SK-N-SH (cell line): Measurements from ENCODE around the gene INPP5B. TPM values are rescaled to one million over a fixed set of nuclear protein-coding genes. Genes with fewer than 3 reads are reported as not detected.

Source experiments
- CTCF ChIA-PET: fragments of 300-600, 350-600 bp; formaldehyde crosslinking; extraction: SDS; loops from one replicate; lab custom pipeline; 2021; lab: Yijun Ruan, JAX
- POLR2A ChIA-PET: fragments of 350-600 bp; sonication (Branson Sonifier 250); formaldehyde crosslinking; extraction: SDS; loops from one replicate; lab custom pipeline; 2020; ENCODE audit warnings: antibody characterized with exemption, inconsistent platforms; lab: Yijun Ruan, JAX
- DNase-seq: peaks from one replicate; pipeline ENCODE4 v3.0.0; 2012
- H2AFZ ChIP-seq: fragments of 200-600 bp; sonication (generic); 2 replicates; pipeline ENCODE4 v1.8.1; 2016; ENCODE audit warnings: antibody characterized with exemption, mild to moderate bottlenecking, low read depth
- H3F3A ChIP-seq: fragments of 200-600 bp; sonication (generic); replicated peaks from 2 replicates; pipeline ENCODE3; 2016; ENCODE audit warnings: antibody characterized with exemption, mild to moderate bottlenecking; ENCODE audit not compliant: insufficient read depth
- H3K27ac ChIP-seq, 2 experiments: fragments of 200-500 bp in 1 of 2; fragments of 200-600 bp in 1 of 2; sonication (Bioruptor generic) in 1 of 2; sonication (generic), shearing (Covaris generic) in 1 of 2; 2 replicates each; pipeline versions ENCODE4 v1.5.1 to v1.6.1; 2014 to 2016; ENCODE audit warnings: low read depth in 2 of 2, inconsistent platforms in 1 of 2, low read length in 1 of 2, mild to moderate bottlenecking in 1 of 2, mixed read lengths in 1 of 2
- H3K27me3 ChIP-seq: fragments of 200-600 bp; sonication (generic), shearing (Covaris generic); 2 replicates; pipeline ENCODE4 v1.6.1; 2016; ENCODE audit warnings: mixed run types; ENCODE audit not compliant: insufficient read depth
- H3K36me3 ChIP-seq, 2 experiments: fragments of 200-500 bp in 1 of 2; fragments of 200-600 bp in 1 of 2; sonication (Bioruptor generic) in 1 of 2; sonication (generic) in 1 of 2; replicated peaks in 1 of 2; 2 replicates each; pipeline versions ENCODE3 to v1.5.1; 2014 to 2016; ENCODE audit warnings: low read length in 1 of 2, mild to moderate bottlenecking in 1 of 2; ENCODE audit not compliant: insufficient read depth in 2 of 2, control insufficient read depth in 1 of 2
- H3K4me1 ChIP-seq, 2 experiments: fragments of 200-500 bp in 1 of 2; fragments of 200-600 bp in 1 of 2; sonication (Bioruptor generic) in 1 of 2; sonication (generic), shearing (Covaris generic) in 1 of 2; 2 replicates each; pipeline versions ENCODE4 v1.5.1 to v1.6.1; 2014 to 2016; ENCODE audit warnings: low read depth in 1 of 2, low read length in 1 of 2, mixed run types in 1 of 2; ENCODE audit not compliant: insufficient read depth in 2 of 2, control insufficient read depth in 1 of 2
- H3K4me2 ChIP-seq: fragments of 200-600 bp; sonication (generic), shearing (Covaris generic); 2 replicates; pipeline ENCODE4 v1.6.1; 2017; ENCODE audit warnings: mixed run types
- H3K4me3 ChIP-seq, 2 experiments: fragments of 200-500 bp in 1 of 2; fragments of 200-600 bp in 1 of 2; sonication (Bioruptor generic) in 1 of 2; sonication (generic), shearing (Covaris generic) in 1 of 2; 2 replicates each; pipeline versions ENCODE4 v1.5.1 to v1.8.1; 2014 to 2016; ENCODE audit warnings: low read depth in 2 of 2, inconsistent platforms in 1 of 2, low read length in 1 of 2, mild to moderate bottlenecking in 1 of 2, mixed read lengths in 1 of 2, moderate library complexity in 1 of 2
- H3K79me2 ChIP-seq: fragments of 200-600 bp; sonication (generic); 2 replicates; pipeline ENCODE4 v1.8.1; 2017; ENCODE audit warnings: mild to moderate bottlenecking; ENCODE audit not compliant: insufficient read depth
- H3K9ac ChIP-seq: fragments of 200-600 bp; sonication (generic); 2 replicates; pipeline ENCODE4 v1.6.1; 2017; ENCODE audit warnings: mixed run types
- H3K9me2 ChIP-seq: fragments of 200-600 bp; sonication (generic); 2 replicates; pipeline ENCODE4 v1.6.1; 2017; ENCODE audit warnings: mixed run types
- H3K9me3 ChIP-seq: fragments of 200-600 bp; sonication (generic); 2 replicates; pipeline ENCODE4 v1.6.1; 2017; ENCODE audit warnings: mixed run types, mild to moderate bottlenecking, moderate library complexity
- H4K20me1 ChIP-seq: fragments of 200-600 bp; sonication (generic); 2 replicates; pipeline ENCODE4 v1.6.1; 2017; ENCODE audit warnings: mild to moderate bottlenecking, mixed run types; ENCODE audit not compliant: insufficient read depth
- FOXJ3 ChIP-seq: sonication (generic); formaldehyde crosslinking; IDR thresholded peaks from 2 replicates; pipeline ENCODE4 v1.5.1; 2020; ENCODE audit warnings: mild to moderate bottlenecking, missing genetic modification reagents
- SMC3 ChIP-seq: IDR thresholded peaks from 2 replicates; pipeline ENCODE4 v1.6.1; 2012; ENCODE audit warnings: low read depth, low read length, improper control_type of control experiment
- WGBS: methylation state at CpG from one replicate; pipeline ENCODE4 v1.1.6; 2017; ENCODE audit warnings: low lambda C conversion rate; 5-methylcytosine and 5-hydroxymethylcytosine counted together
- polyA plus RNA-seq, 3 experiments: library from polyadenylated mRNA; depleted of rRNA; stranded (reverse); fragments of >200 nt; gene quantifications; 2 replicates each; pipeline ENCODE4 v1.2.3, GENCODE V29; 2012
- TF ChIP-seq, protein P1 (sequence below): fragments of 150-350 bp; IDR thresholded peaks from 2 replicates; pipeline ENCODE4 v1.6.1; 2016; ENCODE audit warnings: mild to moderate bottlenecking, low read depth, low read length
- TF ChIP-seq, protein P2 (sequence below): IDR thresholded peaks from 2 replicates; pipeline ENCODE4 v1.4.0; 2012; ENCODE audit warnings: low read depth, borderline replicate concordance

Gene INPP5B
- polyA plus RNA-seq, 1 of the 3 experiments (the other 2 are of a cell fraction), result 10.5 TPM

DNA sequence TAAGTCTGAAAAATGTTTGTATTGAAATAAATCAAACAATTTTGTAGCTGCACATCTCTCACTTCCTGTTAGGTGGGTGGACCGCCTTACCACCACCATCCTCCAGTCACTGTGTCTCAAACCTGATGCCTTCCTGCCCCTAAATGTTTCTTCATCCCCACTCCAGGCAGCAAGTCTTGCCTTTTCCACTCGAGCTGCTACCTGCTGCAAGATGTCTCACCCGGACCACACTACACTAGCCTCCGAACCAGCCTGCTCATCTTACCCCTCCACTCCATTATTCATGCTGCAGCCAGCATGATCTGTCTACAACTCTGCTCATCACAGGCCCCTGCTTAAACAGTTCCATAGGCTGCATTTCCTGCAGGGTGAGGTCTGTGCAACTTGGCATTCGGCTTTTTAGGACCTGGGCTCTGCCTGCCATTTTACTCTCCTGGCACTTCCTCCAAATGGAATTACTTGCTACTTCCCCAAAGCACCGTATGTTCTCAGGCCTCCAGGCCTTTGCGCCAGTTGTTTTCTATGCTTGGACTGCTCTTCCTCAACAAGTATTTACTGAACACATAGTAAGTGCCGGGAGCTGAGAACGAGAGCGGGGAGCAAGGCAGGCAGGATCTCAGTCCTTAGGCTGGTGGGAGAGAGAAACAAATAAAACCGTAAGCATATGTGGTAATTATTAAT is 48.2 kb upstream of the INPP5B start:
- Histone ChIP-seq H3K4me3 (no peak overlapping the region), H3K4me2 (no peak overlapping the region), H3K27ac (peak overlapping the region in 1 of 2 experiments; percentile 84; a peak in 2 of 4 replicates), H3K27me3 (no peaks in the 10 kb centered on the region), H3K79me2 (peaks cover 20% of the 10 kb centered on the region; the same call in 1 of the 2 replicates), H3K4me1 (peaks cover 20 to 22% of the 10 kb centered on the region in 2 experiments), H3K9me3 (no peaks in the 10 kb centered on the region), H2AFZ (no peak overlapping the region), H3K36me3 (peaks cover 0 to 18% of the 10 kb centered on the region in 2 experiments), H3K9me2 (no peaks in the 10 kb centered on the region), H4K20me1 (no peaks in the 10 kb centered on the region), H3F3A (peaks cover 25% of the 10 kb centered on the region), H3K9ac (no peak overlapping the region)
- ChIA-PET CTCF (interaction anchor here (1.6 to 1.8 kb wide), 2 partner anchors 24 to 840 kb away, joined by 5 to 6 read pairs; no protein-coding TSS in a partner anchor), POLR2A (interaction anchor here (0.6 kb wide), 1 partner anchor 18 kb away, joined by 3 read pairs; the partner anchor contains the start of gene UTP11)
- TF ChIP-seq, protein P1, sequence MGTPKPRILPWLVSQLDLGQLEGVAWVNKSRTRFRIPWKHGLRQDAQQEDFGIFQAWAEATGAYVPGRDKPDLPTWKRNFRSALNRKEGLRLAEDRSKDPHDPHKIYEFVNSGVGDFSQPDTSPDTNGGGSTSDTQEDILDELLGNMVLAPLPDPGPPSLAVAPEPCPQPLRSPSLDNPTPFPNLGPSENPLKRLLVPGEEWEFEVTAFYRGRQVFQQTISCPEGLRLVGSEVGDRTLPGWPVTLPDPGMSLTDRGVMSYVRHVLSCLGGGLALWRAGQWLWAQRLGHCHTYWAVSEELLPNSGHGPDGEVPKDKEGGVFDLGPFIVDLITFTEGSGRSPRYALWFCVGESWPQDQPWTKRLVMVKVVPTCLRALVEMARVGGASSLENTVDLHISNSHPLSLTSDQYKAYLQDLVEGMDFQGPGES, result no peak
- DNase-seq, result no peak
- 84% methylated on average over 11 of the region's 11 CpGs for WGBS

DNA sequence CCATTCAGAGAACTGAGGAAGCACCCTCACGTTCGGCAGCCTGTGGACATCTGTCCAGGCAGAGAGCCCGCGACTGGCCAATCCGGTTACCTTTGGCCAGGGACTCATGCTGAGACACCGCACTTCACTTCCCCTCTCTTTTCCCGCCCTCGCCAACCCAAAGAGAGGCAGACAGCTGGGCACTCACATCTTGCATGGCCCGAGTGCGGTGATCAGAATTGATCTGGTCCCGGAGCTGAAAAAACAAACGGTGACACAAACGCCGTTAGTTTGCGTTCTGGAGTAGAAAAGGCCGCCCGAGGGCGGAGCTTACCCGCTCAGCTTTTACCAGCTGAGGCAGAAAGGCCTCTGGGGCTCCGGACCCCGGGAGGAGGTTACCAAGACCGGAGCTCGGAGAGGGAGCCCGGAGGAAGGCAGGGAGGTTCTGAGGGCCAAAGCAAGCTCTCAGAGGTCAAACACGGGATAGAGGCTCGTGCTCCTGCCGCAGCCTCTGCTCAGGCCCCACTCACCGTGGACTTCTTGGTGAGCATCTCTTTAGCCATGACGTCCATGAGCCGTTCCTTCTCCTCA is 42.6 kb upstream of the INPP5B start:
- peak; percentile 47 for DNase-seq
- H4K20me1 ChIP-seq, result no peaks in the 10 kb centered on the region
- H3K36me3 ChIP-seq, result peaks cover 21 to 27% of the 10 kb centered on the region in 2 experiments
- H3K4me3 ChIP-seq, result peak overlapping the region; percentile 79 to 90
- H3F3A ChIP-seq, result peaks cover 17% of the 10 kb centered on the region
- H3K27ac ChIP-seq, result peak overlapping the region; percentile 68 to 71
- peak overlapping the region; percentile 78 for H3K4me2 ChIP-seq
- H3K4me1 ChIP-seq, result no peaks in the 10 kb centered on the region; a peak in 1 of 4 replicates
- ChIA-PET CTCF (interaction anchor here (0.6 to 3.9 kb wide), 13 partner anchors 12 to 180 kb away, joined by 3 to 37 read pairs (median 4); partner anchors contain the start of gene UTP11), POLR2A (interaction anchor here (0.6 to 2.2 kb wide), 4 partner anchors 10 to 40 kb away, joined by 3 to 15 read pairs (median 4); partner anchors contain the start of gene UTP11)
- WGBS, result under 1% methylated on average over 28 of the region's 30 CpGs
- H3K79me2 ChIP-seq, result peaks cover 30% of the 10 kb centered on the region
- TF ChIP-seq, protein P2, sequence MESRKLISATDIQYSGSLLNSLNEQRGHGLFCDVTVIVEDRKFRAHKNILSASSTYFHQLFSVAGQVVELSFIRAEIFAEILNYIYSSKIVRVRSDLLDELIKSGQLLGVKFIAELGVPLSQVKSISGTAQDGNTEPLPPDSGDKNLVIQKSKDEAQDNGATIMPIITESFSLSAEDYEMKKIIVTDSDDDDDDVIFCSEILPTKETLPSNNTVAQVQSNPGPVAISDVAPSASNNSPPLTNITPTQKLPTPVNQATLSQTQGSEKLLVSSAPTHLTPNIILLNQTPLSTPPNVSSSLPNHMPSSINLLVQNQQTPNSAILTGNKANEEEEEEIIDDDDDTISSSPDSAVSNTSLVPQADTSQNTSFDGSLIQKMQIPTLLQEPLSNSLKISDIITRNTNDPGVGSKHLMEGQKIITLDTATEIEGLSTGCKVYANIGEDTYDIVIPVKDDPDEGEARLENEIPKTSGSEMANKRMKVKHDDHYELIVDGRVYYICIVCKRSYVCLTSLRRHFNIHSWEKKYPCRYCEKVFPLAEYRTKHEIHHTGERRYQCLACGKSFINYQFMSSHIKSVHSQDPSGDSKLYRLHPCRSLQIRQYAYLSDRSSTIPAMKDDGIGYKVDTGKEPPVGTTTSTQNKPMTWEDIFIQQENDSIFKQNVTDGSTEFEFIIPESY, result no peak
- TF ChIP-seq SMC3 (no peak), FOXJ3 (peak; percentile 41; the same call in 1 of the 2 replicates)
- H3K9ac ChIP-seq, result peak overlapping the region; percentile 79
- H3K9me3 ChIP-seq, result no peaks in the 10 kb centered on the region
- no peaks in the 10 kb centered on the region for H3K9me2 ChIP-seq
- H2AFZ ChIP-seq, result peak overlapping the region; percentile 36; the same call in 1 of the 2 replicates
- no peaks in the 10 kb centered on the region for H3K27me3 ChIP-seq
